Cerebellar cortex (tissue), 1 donor: ENCODE measurements around the gene LEO1.
"Not testable (repeated sequence)": the region's sequence is repeated elsewhere in the genome, so short reads cannot be mapped to it uniquely, and the experiment has no call there.

Experiments used
- DNase-seq: peaks from one replicate; pipeline ENCODE4 v3.0.0-alpha.2; 2015; ENCODE audit warnings: low spot score

LEO1 gene

DNA sequence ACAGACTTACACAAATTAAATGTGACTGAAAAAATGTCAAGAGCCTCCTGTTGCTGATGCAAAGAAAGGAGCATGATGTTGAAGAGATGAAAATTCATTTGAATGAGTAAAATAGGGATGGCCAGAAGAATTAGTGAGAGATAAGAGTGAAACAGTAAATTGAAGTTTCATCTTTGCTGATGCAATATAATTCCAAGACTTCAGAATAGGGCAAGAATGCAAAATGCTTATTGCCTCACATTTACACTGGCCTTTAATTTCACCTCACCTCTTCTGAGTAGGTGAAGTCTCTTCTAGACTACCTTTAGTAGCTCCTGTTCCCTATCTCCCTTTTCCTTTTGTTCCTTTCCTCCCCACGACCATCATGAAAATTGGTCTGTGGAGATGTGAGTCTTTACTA lies 32.1 kb upstream of the LEO1 start:
- no peak for DNase-seq

DNA sequence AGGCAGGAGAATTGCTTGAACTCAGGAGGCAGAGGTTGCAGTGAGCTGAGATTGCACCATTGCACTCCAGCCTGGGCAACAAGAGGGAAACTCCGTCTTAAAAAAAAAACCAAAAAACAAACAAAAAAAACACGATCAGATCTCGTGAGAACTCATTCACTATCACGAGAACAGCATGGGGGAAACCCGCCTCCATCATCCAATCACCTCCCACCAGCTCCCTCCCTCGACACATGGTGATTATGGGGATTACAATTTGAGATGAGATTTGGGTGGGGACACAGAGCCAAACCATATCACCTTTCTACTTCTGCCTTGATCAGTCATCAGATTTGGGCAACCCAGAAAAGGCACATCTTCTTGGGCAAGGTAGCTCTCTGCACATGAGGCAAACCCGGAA lies 31.5 kb upstream of the LEO1 start:
- not testable (repeated sequence) for DNase-seq

DNA sequence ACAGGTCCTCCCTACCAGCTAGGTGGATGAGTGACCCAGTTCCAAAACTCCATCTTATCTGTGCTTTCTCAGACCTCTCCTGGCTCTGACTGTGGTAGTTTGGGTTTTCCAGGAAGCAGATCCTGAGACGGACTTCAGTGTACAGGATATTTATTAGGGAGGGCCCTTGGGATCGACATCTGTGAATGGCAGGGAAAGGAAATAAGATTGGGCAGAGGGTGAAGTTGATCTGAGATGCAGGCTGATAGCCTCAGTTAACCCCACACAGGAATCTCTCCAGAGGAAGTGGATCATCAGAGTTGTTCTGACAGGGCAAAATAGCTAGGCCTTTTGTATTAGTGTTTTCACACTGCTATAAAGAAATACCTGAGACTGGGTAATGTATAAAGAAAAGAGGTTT lies 30.8 kb upstream of the LEO1 start:
- no peak for DNase-seq

DNA sequence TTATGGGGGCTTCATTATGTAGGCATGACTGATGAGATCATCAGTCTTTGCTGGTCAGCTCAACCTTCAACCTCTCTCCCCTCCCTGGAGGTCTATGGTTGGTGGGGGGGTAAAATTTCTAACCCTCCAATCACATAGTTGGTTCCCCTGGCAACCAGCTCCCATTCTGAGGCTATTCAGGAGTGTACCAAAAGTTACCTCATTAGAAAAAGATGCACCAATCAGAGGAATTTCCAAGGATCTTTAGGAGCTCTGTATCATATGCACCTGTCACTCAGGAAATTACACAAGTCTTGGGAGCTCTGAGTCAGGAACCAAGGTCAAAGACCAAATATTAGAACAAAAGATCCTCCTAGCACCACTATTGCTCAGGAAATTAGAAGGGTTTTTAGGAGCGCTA lies 21.4 kb upstream of the LEO1 start:
- no peak for DNase-seq

DNA sequence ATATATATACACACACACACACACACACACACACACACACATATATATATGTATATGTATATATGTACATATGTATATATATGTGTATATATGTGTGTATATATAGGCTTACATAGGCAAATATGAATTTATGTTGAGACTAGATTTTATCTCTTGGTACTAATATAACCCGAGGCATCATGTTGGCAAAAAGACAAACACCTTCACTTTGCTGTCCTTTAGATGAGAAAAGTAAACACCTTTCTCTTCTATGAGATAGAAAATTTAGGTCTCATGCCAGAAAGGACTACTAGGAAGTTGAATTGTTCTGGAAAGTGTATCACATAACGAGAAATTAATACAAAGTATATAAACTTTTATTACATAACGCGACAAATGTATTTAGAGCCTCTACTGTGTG lies 19.6 kb upstream of the LEO1 start:
- DNase-seq: no peak

DNA sequence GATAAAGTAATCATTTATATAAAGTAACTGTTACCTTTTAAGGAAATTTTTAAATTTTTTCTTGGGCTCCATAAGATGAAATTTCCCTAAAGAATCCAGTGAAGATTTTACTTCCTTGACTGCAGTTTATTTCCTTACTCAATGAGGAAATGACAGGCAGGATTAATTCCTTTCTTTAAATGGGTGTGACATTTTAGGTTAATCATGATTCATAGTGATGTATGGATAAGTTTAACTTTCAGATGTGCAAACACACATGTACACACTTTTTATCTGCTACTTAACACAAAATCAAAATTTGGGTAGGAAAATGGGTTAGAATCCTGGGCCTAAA lies 11.2 kb upstream of the LEO1 start:
- DNase-seq: no peak

DNA sequence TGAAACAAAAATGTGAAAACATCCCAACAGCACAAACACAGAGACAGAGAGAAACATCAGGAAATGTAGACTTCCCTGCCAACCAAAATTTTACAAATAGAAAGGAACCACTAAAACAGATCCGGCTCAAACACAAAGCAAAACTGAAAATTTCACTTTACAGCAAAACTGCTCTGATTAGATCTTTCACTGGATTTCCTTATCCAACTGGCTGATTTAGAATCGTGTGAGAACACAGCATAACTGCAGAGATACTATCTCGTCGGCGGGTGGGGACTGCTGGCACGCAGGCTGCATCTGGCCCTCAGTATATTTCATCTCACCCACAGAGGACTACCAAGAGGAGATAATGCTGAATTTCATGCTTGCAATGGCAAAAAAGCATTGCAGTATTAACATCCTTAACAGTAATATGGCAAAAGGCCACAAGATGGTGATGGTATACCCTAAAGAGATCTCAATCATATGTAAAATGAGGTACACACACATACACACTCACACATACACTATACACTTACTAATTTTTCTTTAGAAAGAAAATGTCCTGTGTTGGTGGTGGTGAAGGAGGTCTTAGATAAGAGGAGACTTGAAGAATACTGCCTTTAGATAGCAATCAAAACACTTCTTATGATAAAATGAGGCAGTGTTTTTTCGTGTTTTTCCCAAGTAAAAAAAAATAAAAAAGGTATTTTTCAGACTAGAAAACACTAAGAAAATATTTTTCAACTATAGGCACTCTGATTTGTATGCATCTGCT lies 10.6 kb upstream of the LEO1 start:
- peak; percentile 36 for DNase-seq

DNA sequence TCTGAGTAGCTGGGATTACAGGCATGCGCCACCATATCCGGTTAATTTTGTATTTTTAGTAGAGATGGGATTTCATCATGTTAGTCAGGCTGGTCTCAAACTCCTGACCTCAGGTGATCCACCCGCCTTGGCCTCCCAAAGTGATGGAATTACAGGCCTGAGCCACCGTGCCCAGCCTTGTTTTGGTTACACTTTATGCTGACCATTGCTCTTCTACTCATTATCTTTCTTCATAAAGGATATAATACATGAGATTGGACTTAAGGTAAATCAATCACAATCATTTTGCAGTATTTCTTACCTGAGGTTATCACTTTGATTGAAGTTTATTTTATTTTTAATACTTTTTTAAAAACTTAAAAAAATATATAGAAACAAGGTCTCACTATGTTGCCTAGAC lies 2.2 kb upstream of the LEO1 start:
- DNase-seq: no peak

DNA sequence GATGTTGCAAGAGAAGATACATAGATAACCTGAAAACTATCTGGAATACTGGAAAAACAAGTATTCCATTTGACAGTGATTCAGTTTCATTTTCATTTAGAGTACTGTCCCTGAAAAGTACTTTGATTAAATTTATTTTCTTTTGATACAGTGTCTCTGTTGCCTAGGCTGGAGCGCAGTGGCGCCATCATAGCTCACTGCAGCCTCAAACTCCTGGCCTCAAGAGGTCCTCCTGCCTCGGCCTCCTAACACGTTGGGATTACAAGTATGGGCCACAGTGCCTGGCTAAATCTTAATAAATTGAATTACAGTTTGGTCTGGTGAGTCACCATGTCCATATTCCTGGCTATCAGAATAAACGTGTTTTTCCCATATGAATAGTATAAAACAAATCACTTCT lies 1.6 kb upstream of the LEO1 start:
- no peak for DNase-seq

DNA sequence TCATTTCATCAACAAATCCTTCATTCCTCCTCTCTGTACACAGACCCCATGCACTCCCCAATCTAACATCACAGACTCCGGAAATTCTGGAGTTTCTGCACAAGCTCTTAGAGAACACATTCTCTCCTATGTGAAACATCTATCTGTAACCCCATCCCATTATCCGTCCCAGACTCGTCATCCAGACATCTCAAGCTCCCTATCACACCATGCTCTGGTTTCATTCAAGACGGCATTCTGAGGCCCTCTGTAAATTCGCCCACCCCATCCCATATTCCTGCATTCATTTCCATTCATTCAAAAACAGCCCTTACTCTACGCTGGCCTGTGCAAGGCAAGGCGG lies 575 bp downstream of the LEO1 start:
- no peak for DNase-seq

DNA sequence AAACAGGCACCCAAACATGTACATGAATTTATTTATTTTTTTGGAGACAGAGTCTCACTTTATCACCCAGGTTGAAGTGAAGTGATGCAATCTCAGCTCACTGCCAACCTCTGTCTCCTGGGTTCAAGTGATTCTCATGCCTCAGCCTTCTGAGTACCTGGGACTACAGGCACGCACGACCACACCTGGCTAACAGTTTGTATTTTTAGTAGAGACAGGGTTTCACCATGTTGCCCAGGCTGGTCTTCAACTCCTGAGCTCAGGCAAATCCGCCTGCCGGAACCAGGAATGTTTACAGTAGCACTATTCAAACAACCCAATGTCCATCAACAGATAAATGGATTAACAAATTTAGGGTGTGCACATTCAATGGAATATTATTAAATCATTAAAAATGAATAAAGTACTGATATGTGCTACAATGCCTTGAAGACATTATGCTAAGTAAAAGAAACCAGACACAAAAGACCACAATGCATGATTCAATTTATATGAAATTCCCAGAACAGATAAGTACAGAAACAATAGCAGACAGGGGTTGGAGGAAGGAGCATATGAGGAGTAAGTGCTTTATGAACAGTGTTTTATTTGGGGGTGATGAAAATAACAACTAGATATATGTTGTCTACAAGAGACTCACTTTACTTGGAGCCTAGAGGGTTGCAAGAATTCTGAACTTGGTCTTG lies 1.3 kb downstream of the LEO1 start:
- no peak for DNase-seq

DNA sequence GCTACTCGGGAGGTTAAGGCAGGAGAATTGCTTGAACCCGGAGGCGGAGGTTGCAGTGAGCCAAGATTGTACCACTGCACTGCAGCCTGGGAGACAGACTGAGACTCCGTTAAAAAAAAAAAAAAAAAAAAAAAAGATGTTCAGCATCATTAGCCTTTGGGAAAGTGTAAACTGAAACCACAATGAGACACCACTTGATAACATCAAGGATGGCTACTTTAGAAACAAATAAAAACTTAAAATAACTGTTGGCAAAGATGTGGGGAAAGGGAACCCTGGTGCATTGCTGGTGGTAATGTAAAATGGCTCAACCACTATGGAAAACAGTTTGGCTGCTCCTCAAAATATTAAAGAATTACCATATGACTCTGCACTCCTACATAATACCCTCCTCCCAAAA lies 1.9 kb downstream of the LEO1 start:
- no peak for DNase-seq

DNA sequence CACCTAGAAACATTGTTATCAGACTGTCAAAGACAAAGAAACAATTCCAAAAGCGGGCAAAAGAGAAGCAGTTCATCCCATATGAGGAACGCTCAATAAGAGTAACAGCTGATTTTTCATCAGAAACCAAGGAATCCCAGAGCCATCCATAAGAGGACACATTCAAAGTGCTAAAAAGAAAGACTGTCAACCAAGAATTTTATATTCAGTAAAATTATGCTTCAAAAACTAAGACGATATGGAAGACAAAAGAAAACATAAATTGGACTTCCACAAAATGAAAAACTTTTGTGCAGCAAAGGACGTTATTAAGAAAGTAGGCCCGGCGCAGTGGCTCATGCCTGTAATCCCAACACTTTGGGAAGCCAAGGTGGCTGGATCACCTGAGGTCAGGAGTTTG lies 4.0 kb downstream of the LEO1 start:
- no peak for DNase-seq

DNA sequence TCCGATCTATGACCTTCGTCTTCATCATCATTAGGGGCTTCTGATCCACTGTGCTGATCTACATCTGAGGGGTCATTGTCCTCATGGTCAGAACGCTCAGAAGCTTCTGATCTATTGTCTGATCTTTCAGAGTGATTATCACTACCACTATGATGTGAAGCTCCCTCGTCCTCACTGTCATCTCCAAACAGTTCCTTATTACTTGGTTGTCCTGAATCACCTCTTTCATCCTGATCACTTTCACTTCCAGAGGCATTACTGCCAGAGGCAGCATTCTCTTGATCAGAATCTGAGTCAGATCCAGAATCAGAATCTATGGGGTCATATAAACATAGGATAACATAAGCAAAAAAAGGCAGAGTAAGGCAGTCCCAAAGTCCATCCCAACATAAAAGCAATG lies 5.4 kb downstream of the LEO1 start:
- DNase-seq: no peak

DNA sequence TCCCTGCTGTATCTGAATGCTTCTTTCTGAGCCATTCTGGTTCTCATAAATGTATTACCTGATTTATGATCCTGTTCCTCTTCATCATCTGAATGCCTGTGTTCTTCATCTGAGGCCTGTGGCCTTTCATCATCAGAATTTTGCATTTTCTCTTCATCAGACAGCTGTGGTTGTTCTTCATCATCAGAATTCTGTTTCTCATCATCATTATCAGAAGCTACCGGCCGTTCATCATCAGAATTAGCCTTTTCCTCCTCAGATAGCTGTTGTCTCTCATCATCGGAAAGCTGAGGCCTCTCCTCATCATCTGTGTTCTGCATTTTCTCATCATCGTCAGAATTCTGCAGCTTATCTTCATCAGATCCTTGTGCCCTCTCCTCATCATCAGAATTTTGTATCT lies 5.9 kb downstream of the LEO1 start:
- DNase-seq: no peak

DNA sequence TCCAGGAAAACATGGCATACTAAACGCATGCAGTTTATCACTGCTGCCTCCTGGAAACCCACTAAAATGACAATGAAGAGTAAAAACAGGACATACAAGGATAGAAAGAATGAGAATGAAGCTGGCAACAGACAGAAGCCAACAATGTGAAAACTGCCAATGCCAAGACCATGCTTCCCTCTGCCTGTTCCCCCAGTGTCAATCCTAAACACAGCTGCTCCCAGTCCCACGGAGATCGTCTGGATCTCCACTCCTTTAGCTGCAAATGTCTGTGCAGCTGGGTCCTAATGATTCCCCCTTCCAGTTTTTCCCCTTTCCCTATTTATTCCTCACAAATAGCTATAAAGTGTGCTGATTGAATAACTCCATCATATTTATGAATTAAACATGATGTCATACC lies 16.1 kb downstream of the LEO1 start:
- DNase-seq: no peak

DNA sequence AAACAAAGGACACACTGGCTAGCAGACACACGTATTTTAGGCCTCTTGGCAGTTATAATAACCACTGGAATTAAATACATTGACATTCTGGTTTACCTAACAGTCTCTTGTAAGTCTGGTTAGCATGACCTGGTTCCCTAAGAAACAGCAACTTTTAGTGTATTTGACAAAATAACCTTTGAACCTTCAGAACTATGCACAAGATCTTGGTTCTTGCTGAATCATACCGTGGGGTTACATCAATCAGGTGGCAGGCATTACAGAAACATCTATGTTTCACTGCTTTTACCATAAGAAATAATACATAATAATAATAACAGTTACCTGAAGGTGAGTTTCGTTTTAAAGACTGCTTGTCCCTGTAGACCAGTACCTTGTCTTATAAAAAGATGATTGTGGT lies 18.8 kb downstream of the LEO1 start:
- DNase-seq: no peak

DNA sequence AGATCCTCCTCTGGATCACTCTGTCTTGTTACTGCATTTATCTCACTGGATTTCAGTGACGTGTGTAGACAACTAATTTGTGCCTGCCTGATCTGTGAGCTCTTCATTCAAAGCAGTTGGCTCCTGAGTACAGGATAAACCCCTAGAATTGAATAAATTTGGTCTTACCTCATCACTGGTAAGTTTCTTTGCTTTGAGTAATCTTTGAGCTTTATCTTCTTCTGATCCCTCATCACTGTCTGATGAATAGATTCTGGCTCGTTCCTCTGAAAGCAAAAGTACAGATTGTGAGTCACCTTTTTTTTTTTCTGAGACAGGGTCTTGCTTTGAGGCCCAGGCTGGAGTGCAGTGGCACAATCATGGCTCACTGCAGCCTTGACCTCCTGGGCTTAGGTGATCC lies 24.5 kb downstream of the LEO1 start:
- no peak for DNase-seq

DNA sequence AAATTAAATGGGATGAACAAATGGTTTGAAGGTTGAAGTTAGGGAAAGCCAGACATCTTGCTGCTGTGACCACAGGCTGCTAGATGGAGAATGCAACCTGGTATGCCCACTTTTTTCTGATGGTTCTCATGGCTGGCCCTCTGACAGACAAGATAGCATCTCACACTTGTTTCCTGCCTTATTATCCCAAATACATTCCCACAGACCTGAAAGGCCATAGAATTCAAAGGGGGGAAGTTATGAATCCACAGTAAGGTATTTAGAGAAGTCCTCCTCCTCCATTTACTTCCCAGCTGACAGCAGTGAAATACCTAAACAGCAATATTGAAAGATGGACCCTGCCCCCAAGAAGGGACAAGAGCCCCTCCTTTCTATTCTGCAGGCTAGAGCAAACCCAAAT lies 32.4 kb downstream of the LEO1 start:
- no peak for DNase-seq

DNA sequence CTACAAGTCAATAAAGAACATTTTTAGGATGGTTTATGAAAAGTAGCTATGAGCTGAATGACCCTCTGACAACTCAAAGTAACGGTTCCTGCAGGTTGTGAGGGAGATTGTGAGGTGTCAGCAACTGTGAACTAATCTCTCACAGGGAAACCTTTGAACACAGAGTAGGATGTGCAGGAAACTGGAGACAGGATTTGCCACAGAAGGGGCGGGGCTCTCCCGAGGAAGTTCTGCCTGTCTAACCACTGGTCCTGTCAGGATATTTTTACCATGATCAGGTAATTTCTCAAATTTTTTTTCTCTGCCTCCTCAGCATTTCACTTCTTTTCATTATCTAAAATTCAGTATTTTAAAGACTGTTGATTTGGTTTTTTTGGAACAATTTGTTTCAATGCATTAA lies 33.3 kb downstream of the LEO1 start:
- DNase-seq: no peak

DNA sequence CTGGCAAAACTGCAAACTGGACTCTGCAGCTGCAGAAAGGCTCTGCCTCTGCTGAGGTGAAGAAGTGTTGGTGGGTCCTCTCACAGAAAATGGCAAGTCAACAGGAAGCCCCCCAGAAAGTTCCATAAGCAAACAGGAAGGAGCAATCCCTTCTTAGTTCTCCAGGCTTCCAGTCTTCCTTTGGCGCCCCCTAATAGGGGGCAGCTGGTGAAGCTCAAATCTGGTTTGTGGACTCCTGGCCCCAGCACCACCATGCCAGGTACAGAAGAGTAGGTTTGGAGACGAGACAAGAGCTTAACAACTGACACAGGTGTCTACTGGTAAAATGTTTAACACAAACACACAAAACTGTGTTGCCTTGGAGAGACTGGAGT lies 35.5 kb downstream of the LEO1 start:
- DNase-seq: no peak

DNA sequence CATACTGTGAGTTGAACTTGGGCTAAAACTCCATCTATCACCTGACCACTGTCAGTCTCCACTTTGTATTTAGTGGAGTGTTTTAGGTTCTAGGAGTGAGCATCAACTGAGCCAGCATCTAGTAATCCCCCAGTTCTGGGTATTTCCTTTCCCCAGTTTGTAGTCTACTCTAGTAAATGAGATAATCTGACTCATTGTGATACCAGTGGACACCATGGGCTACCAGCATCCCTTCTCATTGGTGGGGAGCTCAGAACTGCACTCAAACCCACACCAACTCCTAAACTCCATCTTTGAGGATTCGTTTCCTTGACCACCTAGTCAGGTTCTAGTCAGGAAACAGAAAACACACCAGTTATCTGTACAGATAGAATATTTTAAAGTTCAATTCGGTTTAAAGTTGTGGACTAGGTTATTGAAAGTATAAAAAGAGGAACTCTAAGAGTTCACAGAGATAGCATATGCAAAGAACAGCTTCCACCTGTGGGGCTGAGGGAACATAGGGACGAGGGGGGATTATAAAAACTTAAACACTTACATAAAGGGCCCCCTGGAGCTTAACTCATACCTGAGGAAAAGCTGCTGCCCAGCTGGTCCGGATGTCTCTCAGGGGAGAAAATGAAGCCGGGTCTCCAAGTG lies 36.0 kb downstream of the LEO1 start:
- DNase-seq: no peak

DNA sequence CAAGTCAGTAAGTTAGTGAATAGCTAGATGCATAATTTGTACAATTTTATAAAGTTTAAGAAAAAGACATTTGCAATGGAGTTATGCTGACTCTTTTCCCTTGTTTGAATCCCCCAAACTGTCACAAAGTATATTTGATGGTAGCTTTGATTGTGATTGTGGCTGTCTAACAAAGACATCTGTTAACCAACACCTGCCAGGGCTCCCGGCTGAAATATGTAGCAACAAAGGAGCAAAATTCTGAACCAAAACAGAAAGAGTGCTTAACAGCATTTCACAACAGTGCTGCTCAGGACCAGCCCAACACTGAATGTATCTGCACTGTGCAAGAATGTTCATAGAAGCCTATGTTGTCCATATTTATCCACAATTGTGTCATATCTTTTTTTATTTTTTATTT lies 39.4 kb downstream of the LEO1 start:
- no peak for DNase-seq

DNA sequence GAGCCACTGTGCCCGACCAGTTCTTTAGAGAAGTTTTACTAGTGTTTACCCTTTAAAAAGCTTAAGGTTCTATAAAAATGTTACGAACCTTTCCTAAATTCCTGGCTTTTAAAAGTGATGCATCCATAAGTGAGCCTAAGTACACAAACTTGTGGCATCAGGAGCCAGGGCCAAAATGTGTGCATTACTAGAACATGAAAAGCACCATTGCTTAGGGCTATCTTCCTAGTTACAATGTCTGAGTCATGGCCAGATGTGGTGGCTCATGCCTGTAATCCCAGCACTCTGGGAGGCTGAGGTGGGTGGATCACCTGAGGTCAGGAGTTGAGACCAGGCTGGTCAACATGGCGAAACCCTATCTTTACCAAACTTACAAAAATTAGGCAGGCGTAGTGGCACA lies 39.9 kb downstream of the LEO1 start:
- no peak for DNase-seq
